Hippocampal formation (tissue), 2 donors: ENCODE data around the gene RBM4B.

ENCODE experiments used
- DNase-seq, 2 donors: peaks; one replicate each; lab custom pipeline; 2025; lab: John Stamatoyannopoulos, UW

The RBM4B gene

DNA sequence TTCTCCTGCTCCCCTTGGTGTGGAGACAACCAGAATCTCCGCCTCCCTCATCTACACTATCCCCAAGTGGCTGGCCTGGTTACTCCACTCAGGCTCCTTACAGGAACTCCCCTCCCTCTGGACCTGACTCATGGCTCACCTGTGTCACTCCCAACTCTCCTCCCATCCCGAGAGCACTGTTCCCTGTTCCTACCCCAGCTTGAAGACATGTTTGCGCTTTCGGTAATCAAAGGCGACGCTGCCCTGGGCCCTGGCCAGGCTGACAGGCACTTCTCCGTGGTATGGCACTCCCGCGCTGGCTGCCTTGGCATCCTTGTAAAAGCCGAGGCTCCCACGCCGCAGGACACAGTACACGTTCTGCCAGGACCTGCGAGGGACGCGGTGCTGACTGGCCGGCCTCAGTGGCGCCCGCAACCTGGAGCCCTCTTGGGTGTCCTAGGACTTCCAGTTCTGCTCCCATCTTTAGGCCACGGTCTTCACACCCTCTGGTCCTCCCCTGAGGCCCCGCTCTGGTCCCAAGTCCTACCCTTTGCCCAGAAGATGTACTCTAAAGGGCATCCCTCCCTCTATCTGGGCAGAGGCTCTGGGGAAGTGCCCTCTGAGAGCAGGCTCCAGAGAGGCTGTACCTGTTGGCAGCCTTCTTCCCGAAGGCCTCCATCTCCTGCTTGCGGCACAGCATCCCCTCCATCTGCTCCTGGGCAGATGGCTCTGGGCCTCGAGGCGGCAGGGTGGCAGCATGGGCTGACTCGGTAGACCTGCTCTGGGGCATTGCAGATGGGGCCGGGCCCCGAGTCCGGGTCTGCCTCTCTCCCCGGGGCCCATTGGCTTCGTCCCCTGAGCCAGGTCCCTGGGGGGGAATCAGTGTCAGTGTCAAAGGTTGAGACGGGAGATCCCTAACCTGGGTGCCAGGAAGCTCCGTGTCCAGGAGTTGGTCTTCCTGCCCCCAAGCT is 9.4 kb upstream of the RBM4B start:
- DNase-seq: no peak

DNA sequence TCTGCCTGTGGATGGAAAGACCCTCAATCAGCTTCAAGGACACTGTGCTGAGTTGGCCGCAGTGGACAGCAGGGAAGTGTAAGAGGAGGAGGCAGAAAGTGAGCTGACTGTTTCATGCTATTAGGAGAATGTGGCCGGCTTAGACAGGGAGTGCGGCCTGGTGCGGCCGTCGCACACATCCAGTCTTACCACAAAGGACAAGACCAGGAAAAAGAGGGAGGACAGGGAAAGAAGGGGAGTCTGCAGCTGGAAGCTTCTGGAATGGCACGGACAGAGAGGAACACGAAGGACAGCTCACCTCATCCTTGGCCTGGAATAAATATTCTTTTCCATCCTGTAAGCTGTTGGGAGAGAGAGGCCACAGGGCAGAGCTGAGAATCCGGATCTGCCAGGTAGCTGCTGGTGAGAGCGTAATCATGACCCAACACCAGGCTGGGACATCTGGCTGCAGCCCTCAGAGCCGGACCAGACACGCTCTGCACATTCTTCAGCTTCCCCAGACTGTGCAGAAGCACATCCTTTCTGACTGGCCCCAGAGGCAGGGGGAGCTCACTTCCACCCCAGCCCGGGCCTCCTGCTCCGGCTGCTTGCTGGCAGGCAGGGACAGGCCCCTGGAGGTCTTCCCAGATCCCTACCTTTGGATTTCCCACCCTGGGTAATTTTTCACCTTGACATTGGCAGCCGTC is 8.6 kb upstream of the RBM4B start:
- no peak for DNase-seq

DNA sequence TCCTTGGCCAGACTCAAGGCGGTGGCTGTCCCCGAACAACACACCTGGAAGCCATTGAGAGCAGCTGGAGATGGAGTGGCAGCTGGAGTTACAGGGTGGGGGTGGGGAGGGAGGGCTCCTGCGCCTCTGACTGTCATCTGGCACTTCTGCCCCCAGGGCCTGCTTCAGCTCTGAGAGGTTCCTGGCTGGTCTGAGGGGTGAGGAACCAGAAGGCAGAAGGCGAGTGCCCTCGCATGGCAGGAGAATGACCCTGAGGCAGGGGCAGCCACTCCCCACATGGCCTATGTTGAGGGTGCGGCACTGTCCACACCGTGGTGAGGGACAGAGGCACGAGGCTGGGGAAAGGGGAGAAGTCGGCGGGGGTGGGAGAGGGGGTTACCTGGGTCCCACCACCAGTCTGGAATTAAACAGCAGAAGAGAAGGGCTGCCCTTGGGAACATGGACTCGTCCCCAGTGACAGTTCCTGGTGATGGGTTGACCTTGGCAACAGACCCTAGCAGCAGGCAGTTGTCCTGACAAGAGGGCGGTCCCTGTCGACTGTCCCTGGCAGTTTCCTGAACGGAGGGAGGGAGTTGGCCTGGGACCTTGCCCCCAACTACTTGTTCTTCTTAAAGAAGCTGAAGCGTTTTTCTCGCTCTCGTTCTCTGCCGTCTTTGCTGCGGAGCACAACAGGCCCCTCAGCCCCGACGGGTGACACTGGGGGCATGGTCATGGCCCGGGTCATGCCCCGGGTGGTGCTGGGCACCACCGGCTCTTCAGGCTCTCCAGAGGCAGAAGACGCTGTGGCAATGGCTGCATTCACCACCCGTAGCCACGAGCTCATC is 7.8 kb upstream of the RBM4B start:
- DNase-seq: no peak

DNA sequence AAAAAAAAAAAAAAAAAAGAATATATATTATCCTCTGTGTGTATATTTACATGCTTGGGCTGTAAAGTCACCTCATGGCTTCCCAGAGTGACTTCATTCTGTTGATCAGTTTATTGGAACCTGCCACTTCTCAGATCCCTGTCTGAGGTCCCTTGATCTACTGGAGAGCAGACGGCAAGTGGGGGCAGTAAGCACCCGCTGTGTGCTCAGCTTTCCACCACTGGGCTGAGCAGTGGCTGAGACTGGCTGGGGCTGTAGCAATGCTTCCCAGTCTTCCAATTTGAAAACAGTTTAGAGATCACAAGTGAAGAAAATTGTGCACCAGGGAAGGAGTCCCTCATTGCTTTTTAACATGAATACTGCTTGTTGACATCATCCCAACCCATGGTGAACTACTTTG is 6.9 kb upstream of the RBM4B start:
- DNase-seq: no peak

DNA sequence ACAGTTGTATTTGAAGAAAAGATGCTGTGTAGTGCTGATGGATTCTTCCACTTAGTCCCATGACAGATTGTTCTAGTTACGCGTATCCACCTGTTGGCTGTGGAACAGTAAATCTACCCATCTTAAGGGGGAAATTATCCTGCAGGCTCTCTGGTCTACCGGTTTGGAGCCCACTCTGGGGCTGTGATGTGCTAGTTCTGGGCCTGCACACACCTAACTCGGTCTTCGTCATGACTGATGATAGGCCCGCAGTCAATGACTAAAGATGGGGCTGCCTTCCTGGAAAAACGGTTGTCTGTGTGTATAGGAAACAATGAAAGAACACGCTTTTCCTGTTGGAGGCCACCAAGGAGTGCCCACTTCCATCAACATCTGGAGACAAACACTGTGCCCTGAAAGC is 6.2 kb upstream of the RBM4B start:
- no peak for DNase-seq

DNA sequence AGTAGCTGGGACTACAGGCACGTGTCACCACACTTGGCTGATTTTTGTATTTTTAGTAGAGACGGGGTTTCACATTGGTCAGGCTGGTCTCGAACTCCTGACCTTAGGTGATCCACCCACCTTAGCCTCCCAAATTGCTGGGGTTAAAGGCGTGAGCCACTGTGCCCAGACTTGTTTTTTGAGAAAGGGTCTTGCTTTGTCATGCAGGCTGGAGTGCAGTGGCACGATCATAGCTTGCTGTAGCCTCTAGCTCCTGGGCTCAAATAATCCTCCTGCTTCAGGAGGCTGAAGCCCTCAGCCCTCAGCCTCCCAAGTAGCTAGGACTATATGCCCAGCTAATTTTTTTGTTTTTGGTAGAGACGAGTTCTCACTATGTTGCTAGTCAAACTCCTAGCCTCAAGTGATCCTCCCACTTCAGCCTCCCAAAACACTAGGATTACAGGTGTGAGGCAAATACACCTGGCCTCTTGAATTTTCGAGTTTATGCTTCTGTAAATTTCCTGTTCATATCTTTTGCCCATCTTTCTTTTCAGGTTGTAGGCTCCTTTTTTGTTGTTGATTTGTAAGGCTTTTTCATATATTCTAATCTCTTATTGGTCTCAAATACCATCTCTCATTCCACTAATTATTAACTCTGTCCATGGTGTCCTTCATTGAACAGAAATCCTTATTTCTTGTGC is 3.4 kb upstream of the RBM4B start:
- no peak for DNase-seq

DNA sequence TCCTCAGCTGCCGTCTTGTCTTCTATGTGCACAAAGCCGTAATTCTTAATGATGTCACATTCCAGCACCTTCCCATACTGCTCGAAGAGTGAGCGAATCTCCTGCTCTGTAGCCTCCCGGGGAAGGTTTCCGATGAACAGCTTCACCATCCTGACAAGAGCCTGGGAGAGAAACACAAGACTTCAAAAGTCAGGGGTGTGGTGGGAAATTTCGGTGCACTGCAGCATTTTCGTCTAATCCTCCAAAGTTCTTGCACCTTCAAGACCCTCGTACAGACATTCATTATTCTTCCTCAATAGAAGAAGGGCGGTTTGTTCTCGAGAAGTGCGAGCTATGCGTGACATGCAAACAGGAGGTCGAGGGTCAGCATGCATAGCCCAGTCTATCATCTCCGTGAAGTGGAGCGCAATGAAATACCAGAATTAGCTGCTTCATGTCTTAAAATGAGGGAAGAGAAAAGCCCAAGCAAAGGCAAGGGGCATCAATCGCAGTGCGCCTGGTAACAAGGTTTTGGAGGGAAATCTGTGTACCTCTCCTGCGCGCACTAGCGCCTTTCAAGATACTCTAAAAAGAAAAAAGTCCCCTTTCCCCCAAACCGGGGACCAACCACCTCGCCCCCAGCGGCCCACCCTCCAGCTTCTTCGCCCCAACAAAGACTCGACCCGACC is 622 bp downstream of the RBM4B start:
- no peak for DNase-seq

DNA sequence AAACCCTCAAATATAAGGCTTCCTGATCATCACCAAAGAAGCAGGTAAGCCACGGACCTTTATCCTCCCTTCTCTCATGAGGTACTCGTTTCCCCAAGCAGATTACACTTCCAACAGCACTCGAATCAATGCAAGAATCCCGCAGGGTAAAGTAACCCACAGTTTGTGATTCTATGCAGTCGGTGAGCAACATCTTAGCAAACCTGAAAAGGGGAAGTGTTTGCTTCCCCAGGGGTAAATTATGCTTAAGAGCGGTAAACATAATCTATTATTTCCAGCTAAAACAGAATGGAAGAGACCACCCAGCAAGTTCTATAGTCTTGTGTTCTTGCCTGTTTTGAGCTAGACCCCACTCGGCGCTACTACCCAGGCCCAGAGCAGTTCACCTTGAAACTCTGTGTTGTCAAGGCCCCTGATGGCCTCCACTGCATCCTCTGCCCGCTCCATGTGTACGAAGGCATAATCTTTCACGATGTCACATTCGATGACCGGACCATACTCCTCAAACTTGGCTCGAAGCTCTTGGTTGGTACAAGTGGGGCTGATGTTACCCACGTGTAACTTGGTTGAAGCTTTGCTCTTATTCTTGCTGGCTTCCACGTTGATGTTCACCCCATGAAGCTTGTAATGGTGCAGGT is 1.3 kb downstream of the RBM4B start:
- no peak for DNase-seq

DNA sequence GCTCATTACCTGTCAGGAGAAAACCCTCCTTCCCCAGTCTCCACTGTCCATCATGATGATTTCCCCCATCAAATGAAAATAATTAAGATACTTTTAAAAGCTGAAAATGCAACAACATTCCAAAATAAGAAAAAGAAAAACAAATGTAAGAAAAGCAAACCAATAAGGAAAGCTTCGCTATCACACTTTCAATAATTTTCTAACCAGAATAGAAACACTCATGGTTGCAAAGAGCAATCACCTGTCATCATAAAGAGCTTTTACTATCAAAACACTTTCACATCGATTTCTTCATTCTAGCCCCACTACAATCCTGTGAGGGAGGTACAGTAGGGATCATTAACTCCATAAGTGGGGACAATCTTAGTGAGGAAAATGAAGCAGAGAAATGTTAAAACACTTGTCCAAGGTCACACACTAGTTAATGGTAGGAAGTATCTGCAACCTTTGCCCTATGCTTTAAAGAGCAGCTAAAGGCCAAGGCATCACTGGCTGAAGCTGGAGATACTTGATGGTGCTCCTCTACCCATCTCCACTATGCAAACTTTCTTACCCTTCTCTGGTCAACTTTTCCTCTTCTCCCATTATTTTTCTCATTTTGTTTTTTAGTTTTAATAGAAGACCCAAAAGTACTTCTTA is 2.6 kb downstream of the RBM4B start:
- no peak for DNase-seq

DNA sequence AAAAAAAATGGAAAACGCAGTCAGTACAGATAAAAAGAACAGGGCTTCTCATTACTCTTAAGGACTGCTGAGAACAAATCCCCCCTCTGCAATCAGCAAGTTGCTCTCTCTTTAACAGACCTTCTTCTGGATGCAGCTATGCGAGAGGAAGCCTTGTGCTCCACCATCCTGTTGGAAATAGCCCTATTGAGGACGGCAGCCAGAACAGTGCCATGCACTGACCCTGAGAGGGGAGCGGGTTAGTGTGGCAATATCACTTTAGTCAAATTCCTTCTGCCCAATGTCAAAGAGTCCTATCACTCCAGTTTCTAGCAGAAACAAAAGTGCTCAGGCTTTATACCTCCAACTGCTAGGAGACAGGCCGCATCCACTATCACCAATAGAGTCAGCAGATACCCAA is 6.9 kb downstream of the RBM4B start:
- DNase-seq: no peak

DNA sequence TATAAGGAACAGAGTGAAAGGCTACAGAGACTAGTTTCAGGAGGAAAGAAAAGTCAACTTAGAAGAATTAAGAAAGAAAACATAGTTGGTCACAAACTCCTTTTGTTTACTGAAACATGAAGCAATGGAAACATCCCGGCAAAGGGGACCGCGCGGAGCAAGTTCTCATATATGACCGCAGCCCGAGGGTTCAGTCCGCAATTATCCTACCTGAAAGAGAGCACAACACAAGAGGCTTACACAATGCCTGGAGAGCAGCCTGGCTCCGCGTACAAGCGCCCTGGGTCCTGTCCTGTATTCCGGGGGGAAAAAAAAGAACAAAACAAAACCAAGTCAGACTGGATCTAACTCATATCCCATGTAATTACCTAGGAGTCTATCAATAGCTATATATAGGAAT is 12.3 kb downstream of the RBM4B start:
- DNase-seq: no peak

DNA sequence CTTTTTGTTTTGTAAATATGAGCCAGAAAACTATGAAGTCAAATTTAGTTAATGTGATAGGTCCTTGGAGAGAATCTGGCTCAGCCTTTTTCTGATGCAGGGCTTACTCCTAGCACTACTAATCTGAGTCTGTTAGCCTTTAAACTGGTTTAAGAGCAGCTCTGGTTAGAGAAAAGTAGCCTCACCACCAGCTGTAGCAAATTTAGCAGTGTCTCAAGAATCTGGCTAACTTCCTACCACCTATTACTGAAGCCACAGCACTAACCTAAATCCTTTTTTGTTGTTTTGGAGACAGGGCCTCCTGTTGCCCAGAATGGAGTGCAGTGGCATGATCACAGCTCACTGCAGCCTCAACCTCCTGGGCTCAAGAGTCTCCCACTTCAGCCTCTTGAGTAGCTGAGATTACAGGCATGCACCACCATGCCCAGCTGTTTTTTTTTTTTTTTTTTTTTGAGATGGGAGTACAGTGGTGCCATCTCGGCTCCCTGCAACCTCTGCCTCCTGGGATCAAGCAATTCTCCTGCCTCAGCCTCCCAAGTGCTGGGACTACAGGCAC is 13.9 kb downstream of the RBM4B start:
- DNase-seq: no peak

DNA sequence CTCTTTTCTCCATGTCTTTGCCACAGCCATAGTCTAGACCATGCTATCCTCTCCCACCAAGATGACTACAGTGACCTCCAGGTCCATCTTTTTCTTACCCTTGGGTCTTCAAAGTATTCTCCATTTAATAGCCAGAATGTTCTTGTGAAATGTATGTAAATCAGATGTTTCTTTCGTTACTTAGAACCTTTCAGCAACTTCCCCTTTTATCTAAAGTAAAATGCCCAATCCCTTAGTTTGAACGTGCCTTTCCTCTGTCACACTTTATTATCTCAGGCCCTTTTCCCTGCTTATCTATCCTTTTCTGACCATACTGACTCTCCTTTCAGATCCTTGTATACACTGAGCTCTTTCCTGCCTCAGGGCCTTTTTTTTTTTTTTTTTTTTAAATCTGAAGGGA is 17.9 kb downstream of the RBM4B start:
- DNase-seq: no peak

DNA sequence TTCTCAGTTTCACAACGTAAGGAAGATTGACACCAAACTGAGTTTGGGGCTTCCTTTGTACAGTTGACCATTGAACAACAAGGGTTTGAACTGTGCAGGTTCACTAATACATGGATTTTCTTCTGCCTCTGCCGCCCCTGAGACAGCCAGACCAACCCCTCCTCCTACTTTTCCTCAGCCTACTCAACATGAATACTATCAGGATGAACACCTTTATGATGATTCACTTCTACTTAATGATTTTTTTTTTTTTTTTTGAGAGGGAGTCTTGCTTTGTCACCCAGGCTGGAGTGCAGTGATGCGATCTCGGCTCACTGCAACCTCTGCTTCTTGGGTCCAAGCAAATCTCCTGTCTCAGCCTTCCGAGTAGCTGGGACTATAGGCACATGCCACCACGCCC is 24.6 kb downstream of the RBM4B start:
- no peak for DNase-seq

DNA sequence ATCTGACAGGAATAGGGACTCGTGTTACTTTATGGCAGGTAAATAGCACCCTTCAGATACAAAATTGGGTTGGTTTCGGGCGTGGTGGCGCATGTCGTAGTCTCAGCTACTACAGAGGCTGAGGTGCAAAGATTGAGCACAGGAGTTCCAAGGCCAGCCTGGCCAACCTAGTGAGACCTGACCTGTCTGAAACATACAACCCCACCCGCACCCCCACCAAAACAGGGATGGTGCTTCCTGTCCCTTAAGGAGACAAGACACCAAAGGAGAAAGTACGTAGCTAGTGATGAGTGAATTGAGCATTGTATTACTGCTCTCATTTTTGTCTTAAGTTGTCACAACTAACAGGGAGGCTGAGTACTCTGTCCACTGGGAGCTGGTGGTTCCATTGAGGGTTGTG is 25.0 kb downstream of the RBM4B start:
- no peak for DNase-seq

DNA sequence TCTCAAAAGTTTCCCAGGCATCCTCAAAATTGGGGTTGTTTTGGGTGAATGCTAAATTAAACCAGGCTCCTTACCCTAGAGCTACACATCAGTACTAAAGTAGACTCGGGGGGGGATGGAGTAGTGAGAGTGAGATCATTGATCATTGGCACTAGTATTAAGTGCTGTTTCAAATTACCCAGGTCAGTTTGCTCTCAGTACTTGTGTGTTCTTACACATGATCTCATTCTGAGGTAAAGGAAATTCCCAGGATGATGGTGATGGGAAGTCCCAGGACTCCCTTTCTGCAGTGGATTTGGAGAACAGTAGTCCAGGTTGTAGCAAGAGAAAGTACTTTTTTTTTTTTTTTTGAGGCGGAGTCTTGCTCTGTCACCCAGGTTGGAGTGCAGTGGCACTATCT is 26.7 kb downstream of the RBM4B start:
- DNase-seq: no peak

DNA sequence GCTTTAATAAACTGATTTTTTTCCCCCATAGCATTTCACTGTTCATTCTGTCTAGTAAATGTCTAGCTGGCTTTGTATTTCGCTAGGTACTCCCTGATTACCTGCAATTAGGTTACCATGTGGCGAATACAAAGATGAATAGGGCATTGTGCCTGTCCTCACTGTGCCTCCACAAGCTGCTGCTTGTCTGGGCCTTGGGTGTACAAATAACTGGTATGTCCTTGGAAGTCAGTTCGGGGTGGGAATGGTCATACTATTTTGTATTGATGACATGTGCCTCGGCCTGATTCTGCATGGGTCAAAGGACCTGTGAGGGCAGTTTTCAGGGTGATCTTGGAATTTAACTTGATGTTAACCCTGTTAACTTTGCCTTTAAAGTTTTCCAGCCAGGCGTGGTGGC is 27.8 kb downstream of the RBM4B start:
- no peak for DNase-seq

DNA sequence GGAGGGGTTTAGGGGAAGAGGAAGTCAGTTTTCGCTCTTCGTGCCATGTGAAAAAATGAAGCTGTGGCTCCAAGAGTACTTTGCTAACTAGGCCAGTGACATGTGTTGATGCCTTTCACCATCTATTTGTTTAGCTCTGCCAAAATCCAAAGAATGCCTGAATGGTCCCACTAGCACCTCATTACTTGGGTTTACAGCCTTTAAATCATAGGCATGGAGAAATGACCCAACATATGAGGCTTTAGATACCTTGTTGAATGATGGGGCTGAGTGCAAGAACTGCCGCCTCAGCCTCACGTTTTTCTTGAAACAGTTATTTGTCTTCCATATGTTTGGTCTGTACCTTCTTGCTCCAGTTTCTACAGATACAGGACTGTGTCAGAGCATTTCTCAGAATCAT is 30.9 kb downstream of the RBM4B start:
- DNase-seq: no peak

DNA sequence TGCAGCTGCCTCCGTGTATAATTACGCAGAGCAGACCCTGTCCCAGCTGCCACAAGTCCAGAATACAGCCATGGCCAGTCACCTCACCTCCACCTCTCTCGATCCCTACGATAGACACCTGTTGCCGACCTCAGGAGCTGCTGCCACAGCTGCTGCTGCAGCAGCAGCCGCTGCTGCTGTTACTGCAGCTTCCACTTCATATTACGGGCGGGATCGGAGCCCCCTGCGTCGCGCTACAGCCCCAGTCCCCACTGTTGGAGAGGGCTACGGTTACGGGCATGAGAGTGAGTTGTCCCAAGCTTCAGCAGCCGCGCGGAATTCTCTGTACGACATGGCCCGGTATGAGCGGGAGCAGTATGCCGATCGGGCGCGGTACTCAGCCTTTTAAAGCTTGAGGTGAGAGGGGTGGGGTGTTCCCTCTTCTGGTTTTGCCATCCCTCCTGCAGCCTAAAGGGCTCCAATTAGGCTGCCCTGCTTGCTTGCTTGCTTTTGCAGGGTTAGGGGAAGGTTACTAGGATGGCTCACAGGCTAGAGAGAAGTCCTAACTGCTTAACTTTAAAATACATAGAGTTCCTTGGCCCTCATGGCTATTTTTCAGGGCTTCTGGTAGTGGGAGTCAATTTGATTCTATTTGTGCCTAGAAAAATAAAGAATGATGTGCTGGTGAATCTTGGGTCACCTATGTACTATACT is 33.8 kb downstream of the RBM4B start:
- DNase-seq: no peak

DNA sequence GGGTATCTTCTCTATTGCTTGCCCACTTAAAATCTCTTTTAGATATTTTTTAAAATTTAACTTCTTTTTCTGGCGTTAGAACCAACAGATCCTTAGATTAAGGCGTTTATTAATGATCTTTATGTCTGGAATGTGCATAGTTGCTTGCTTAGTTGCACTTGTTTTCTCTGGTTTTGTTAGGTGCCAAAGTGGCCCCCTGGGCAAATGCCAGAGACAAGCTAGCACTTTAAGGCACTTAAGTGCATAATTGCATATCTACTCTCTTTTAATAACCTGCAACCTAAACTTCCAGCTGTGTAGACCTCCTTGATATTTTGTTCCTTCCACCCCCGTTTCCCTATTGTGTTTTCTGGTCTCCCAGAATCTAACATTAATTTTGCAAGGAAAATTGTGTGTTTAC is 35.9 kb downstream of the RBM4B start:
- no peak for DNase-seq
